HG03095 (cell line): ENCODE data around the gene NKAIN2.

ENCODE experiments used
- ATAC-seq: cut with Tn5 transposase; IDR thresholded peaks from one replicate; pipeline ENCODE4 v1.9.1; 2021; ENCODE audit warnings: moderate library complexity; ENCODE audit not compliant: unreplicated experiment

The NKAIN2 gene

DNA sequence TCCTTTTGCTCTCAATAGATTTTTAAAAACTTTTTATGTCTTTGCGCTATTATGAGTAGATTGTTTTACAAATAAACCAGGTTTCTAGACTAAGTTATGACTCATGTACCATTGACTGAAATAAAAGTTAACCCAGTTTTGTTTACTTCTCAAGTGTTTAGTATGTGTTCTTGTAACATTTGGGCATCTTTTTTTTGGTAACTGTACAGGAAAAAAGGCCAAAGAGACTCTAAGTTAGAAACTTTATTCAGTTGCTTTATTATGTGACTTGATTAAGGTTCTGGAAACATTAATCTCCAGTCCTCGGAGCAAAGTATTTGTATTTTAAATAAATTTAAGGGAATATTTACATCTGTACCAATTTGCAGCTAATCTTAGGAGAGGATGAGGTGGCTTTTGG, 2.9 kb downstream of the NKAIN2 start:
- ATAC-seq = no peak

- no peak for ATAC-seq
Measured at GRCh38 chr6:123808556-123808955, 4.9 kb downstream of the NKAIN2 start.

GRCh38 chr6:123810214-123810613, 6.5 kb downstream of the NKAIN2 start:
- ATAC-seq = no peak

- no peak for ATAC-seq
Measured at GRCh38 chr6:123810948-123811347, 7.3 kb downstream of the NKAIN2 start.

GRCh38 chr6:123811378-123811777, 7.7 kb downstream of the NKAIN2 start:
- no peak for ATAC-seq

DNA sequence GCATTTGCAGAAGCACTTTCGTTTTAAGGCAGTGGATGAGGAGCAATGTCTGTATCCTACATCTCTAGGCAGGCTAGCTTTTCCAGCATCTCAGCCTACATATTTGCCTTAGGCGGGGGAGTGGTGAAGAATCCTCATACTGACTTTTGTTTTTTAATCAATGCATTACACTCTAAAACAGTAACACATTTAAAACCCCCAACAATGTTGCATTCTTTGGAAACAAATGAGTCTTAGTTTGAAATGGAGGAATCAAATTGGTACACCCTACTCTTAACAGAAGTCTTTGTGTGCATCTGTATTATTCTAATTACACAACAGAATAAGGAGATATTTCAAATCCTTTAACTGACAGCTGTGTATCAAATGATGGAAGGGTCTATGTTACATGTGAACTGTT, 9.0 kb downstream of the NKAIN2 start:
- ATAC-seq = no peak

DNA sequence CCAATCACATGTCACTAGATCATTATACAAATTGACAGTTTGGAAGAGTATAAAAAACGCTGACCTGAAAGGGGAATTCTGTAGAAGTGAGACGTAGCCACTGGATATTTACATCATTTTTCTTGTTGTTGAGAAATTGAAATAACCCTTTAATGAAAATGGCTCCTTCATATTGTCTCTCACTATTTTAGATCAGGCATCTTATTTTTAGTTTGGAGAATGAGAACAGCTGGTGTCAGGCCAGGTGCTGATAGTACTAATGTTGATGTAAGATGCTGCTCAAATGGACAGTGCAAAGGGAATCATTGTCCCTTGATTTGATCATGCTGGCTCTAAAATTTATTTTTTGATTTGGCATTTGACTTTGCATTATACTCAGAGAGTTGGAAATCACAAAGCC, 17.4 kb downstream of the NKAIN2 start:
- no peak for ATAC-seq

DNA sequence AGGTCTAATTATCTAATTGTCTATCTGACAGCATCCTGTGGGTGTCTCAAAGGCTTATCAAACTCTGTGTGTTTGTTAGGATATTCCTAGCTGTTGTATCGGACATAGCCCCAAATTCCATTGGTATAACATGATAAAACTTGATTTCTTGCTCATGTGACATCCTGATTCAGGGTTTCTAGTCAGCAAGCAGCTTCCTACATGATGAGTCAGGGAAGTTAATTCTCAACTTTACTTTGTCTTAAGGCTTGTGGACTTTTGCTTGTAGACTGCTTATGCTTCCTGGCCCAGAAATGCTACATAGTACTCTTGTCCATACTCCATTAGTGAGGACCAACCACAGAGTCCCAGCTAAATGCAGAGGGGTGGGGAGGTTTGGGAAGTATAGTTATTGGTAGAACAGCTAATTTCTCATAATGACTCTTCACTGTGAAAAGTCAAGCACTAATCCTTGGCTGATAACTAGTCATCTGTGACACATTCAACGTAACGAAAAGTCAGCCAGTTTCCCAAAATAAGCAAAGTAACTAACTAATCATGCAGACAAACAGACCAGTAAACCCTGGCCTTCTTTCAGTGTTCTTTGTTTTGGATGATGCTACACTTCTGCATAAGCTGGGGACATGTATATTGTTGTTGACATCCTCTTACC, 25.8 kb downstream of the NKAIN2 start:
- ATAC-seq = no peak

DNA sequence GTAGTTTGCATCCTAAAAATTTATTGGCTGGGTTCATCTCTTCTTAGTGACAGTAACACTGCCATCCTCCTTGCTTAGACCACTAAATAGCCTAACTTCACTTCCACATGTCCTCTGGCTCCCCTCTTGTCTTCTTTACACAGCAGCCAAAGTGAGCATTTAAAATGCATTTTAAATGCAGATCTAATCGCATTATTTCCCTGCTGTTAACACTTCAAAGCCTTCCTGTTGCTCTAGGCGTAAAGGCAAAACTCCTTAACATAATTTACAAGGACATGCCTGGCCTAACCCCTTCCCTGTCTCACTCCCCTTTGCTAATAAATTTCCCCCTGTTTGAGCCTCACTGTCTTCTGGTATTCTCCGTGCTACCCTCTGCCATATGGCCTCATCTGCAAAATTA, 26.5 kb downstream of the NKAIN2 start:
- no peak for ATAC-seq

- no peak for ATAC-seq
Measured at GRCh38 chr6:123838505-123839234, 35.0 kb downstream of the NKAIN2 start.

DNA sequence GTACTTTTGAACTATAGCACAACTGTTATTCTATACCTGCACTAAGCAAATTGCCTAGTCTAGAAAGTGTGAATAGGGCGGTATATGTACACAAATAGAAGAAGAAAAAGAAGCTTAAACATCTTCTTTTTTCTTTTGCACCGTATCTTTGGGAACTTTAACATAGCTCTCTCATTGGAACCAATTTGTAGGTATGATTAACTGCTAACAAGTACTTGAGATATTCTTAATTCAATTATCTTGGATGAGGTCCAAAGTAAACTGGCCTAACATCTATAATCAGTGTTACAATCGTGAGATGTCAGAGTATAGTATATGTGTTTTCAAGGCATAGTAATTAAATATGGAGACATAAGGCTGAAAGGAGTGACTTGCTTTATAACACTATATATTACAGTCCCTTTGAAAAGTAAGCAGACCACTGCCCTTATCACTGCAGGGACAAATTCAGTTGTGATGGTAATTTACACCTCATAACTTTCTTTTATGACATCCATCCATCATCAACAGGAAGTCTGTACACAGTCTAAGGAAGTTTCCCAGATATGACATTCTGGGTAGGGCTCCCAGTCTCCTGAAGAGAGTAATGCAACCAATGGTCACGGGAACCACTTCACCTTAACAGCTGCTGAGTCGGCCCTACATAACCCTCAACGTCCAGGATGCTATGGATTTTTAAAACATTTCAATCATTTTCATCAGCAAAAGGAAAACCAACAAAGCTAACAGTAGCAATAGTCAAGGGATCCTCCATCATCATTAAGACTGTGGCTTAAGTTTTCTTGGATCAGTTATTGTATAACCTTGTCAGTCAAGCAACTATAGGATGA, 37.6 kb downstream of the NKAIN2 start:
- no peak for ATAC-seq

GRCh38 chr6:123844011-123844410, 40.3 kb downstream of the NKAIN2 start:
- ATAC-seq = no peak

DNA sequence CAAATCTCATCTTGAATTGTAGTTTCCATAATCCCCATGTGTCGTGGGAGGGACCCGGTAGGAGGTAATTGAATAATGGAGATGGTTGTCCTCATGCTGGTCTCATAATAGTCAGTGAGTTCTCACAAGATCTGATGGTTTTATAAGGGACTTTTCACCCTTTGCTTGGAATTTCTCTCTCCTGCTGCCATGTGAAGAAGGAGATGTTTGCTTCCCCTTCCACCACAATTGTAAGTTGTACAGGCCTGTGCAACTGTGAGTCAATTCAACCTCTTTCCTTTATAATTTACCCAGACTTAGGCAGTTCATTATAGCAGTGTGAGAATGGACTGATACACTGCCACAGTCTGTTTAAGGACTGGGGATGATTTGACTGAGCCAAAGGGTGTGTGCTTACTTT, 44.7 kb downstream of the NKAIN2 start:
- no peak for ATAC-seq

- no peak for ATAC-seq
Measured at GRCh38 chr6:123849406-123849805, 45.7 kb downstream of the NKAIN2 start.

- no peak for ATAC-seq
Measured at GRCh38 chr6:123850555-123850954, 46.9 kb downstream of the NKAIN2 start.

GRCh38 chr6:123854201-123854600, 50.5 kb downstream of the NKAIN2 start:
- ATAC-seq = no peak

DNA sequence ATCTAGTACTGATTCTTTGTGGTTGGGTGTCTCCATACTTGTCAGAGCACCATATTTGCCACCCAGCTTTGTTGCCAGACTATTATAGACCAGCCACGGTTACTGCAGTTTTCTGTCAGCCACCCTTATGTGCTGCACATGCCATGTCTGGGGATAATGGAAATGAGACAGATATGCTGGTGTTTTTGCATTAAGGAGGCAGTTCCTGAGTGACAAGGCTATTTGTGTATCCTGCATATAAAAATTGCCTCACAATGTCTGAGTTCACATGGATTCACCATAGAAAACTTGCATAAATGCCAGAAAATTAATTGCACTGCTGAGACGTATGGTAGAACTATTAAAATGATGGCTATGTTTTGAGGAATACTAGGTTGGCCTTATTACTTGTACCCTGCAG, 51.8 kb downstream of the NKAIN2 start:
- ATAC-seq = no peak

- ATAC-seq = no peak
Measured at GRCh38 chr6:123859291-123859690, 55.6 kb downstream of the NKAIN2 start.

DNA sequence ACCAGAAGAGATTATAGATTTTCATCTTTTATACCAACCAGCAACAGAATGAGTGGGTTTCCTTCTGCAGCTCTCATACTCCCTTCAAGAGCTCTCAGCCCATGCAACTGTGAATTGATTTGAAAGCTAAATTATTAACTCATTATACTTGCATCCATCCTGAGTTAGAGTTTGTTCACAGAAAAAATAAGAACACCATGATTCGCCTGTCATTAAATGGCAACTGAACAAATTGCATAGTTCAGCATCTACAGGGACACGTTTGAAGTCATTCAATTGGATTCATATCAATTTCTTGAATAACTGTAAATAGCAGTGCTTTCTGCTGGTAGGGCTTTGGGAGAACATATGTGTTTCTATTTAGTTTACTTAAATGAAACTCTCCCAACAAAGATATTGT, 65.7 kb downstream of the NKAIN2 start:
- no peak for ATAC-seq

DNA sequence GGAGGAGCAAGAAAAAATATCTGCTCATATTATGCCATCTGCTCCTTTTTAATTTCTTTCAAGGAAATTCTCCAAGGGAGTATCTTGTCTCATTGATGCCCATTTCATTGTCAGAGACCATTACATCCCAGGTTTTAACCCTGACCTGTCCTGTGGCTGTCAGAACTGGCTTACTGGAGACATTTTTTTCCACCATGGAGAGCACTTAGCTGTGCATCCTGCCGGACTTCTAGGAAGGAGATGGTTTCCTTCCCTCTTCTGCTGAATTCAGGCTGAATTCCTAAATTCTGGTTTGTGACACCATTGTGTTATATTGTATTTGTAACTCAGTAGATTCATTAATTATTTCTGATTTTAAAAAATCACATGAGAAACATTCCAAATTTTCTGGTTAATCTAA, 70.3 kb downstream of the NKAIN2 start:
- no peak for ATAC-seq

DNA sequence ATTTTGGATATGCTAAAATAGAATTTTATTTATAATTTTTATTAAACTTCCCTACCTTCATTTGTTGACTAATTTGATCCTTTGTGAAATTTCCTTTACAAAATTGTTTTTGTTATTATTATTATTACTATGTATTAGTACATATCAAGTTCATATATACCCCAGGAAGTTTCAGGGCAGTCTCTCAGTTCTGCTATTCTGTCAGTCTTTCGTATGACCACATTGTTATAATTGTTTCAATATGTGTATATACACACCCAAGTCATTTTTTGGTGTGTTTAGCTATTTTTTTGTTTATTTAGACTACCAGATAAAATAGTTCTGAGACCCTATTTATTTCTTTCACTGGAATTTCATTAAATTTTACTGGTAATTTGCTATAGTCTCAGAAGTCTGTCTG, 72.1 kb downstream of the NKAIN2 start:
- ATAC-seq = no peak

- ATAC-seq = no peak
Measured at GRCh38 chr6:123879749-123880148, 76.1 kb downstream of the NKAIN2 start.
